T-cell (primary cell): Measurements from ENCODE around the gene SMYD2. TPM values are rescaled to one million over a fixed set of nuclear protein-coding genes. Genes with fewer than 3 reads are reported as not detected.

Experiments
- ATAC-seq, 4 experiments: fragments of 200-7000 bp in 3 of 4; fragments of 150-1000 bp in 1 of 4; cut with Tn5 transposase; replicated peaks in 1 of 4; 1 replicate in 3 of 4; 2 replicates in 1 of 4; pipeline ENCODE4 v1.10.0; 2021; ENCODE audit warnings: moderate library complexity in 3 of 4, mild to moderate bottlenecking in 2 of 4, moderate number of reproducible peaks in 1 of 4
- CTCF ChIA-PET, 2 donors: fragments of 300-600 bp; sonication (Branson Sonifier 250); formaldehyde crosslinking; loops; one replicate each; lab custom pipeline; 2022; ENCODE audit warnings: antibody characterized with exemption in 2 of 2; lab: Charles Lee
- POLR2A ChIA-PET, 2 donors: fragments of 300-600 bp; sonication (Branson Sonifier 250); formaldehyde crosslinking; loops; one replicate each; lab custom pipeline; 2022; ENCODE audit warnings: antibody characterized with exemption in 2 of 2; lab: Charles Lee
- DNase-seq, 35 experiments: peaks; one replicate each; pipeline versions ENCODE4 v3.0.0 to v3.0.0-alpha.2; 2013 to 2023
- H3K27ac ChIP-seq: one replicate; pipeline ENCODE4 v1.5.1; 2013; ENCODE audit warnings: low read length
- H3K27me3 ChIP-seq, 2 experiments: replicated peaks in 1 of 2; 1 replicate in 1 of 2; 2 replicates in 1 of 2; pipeline versions ENCODE4 v1.6.1 to v1.7.0; 2013; ENCODE audit warnings: low read length in 1 of 2, mixed read lengths in 1 of 2; ENCODE audit not compliant: control insufficient read depth in 2 of 2, insufficient read depth in 2 of 2; ENCODE audit errors: extremely low read depth in 1 of 2
- H3K36me3 ChIP-seq, 2 donors: 1 replicate in 1 of 2; 2 replicates in 1 of 2; pipeline versions ENCODE4 v1.6.1 to v1.7.0; 2013; ENCODE audit warnings: low read length in 1 of 2; ENCODE audit not compliant: control insufficient read depth in 2 of 2, insufficient read depth in 1 of 2; ENCODE audit errors: extremely low read depth in 1 of 2
- H3K4me1 ChIP-seq, 2 experiments: 1 replicate in 1 of 2; 2 replicates in 1 of 2; pipeline versions ENCODE4 v1.6.1 to v1.7.0; 2013; ENCODE audit warnings: low read length in 2 of 2, mixed read lengths in 1 of 2; ENCODE audit not compliant: insufficient read depth in 2 of 2, control insufficient read depth in 1 of 2; ENCODE audit errors: extremely low read depth in 1 of 2
- H3K4me3 ChIP-seq, 2 donors: 1 replicate in 1 of 2; 2 replicates in 1 of 2; pipeline versions ENCODE4 v1.5.1 to v1.7.0; 2013; ENCODE audit warnings: mild to moderate bottlenecking in 2 of 2, low read length in 1 of 2, moderate library complexity in 1 of 2; ENCODE audit not compliant: control insufficient read depth in 1 of 2; ENCODE audit errors: extremely low read depth in 1 of 2
- H3K9me3 ChIP-seq: 2 replicates; pipeline ENCODE4 v1.7.0; 2013
- H3K27ac Mint-ChIP-seq, 2 donors: one replicate each; pipeline ENCODE4 v1.8.0; 2020 to 2021; ENCODE audit warnings: mild to moderate bottlenecking in 2 of 2, mixed read lengths in 2 of 2
- H3K27me3 Mint-ChIP-seq, 2 donors: one replicate each; pipeline ENCODE4 v1.8.0; 2021 to 2022; ENCODE audit warnings: mixed read lengths in 2 of 2
- H3K36me3 Mint-ChIP-seq: one replicate; pipeline ENCODE4 v1.8.0; 2021; ENCODE audit warnings: mixed read lengths
- H3K4me1 Mint-ChIP-seq, 3 donors: one replicate each; pipeline ENCODE4 v1.8.0; 2020 to 2022; ENCODE audit warnings: mixed read lengths in 3 of 3, mild to moderate bottlenecking in 1 of 3
- H3K4me3 Mint-ChIP-seq, 3 donors: one replicate each; pipeline ENCODE4 v1.8.0; 2020 to 2022; ENCODE audit warnings: mild to moderate bottlenecking in 3 of 3, mixed read lengths in 3 of 3, moderate library complexity in 3 of 3
- H3K9me3 Mint-ChIP-seq, 3 donors: one replicate each; pipeline ENCODE4 v1.8.0; 2020 to 2022; ENCODE audit warnings: mixed read lengths in 3 of 3
- WGBS: methylation state at CpG from one replicate; pipeline ENCODE4 v1.1.5; 2013; ENCODE audit warnings: missing lambda C conversion rate; ENCODE audit not compliant: insufficient coverage; 5-methylcytosine and 5-hydroxymethylcytosine counted together
- total RNA-seq, 35 experiments: library from RNA in 6 of 35; stranded (reverse) in 6 of 35; fragments of 120-200 nt in 1 of 35; gene quantifications; one replicate each; pipeline versions ENCODE4 v1.2.1 to v1.2.4 and lab custom pipeline; 2013 to 2026

Gene SMYD2
- total RNA-seq, 5 donors from 2014 or later (not counting 1 experiment from before 2014, with no cell fraction given), result 27.3 to 35.2 (median 34.4) TPM

- no peak overlapping the region for H3K4me3 ChIP-seq
- POLR2A ChIA-PET, result interaction anchor here in 1 of 2 donors (0.5 kb wide), 1 partner anchor 263 kb away, joined by 6 read pairs; no protein-coding TSS in a partner anchor
- H3K27me3 Mint-ChIP-seq, result no peaks in the 10 kb centered on the region
- DNase-seq, result no peak
- H3K9me3 ChIP-seq, result no peaks in the 10 kb centered on the region
- no peak overlapping the region for H3K27ac Mint-ChIP-seq
- H3K27me3 ChIP-seq, result no peaks in the 10 kb centered on the region
- H3K4me1 Mint-ChIP-seq, result peaks cover 0 to 6% (median 4%) of the 10 kb centered on the region in 3 donors
- peaks cover 18 to 39% of the 10 kb centered on the region in 2 donors for H3K36me3 ChIP-seq
- no peak overlapping the region for H3K4me3 Mint-ChIP-seq
- no peak for ATAC-seq
- no peaks in the 10 kb centered on the region for H3K4me1 ChIP-seq
- peaks cover 38% of the 10 kb centered on the region for H3K36me3 Mint-ChIP-seq
- no peaks in the 10 kb centered on the region for H3K9me3 Mint-ChIP-seq
- 92% methylated on average over 19 of the region's 20 CpGs for WGBS
- no peak overlapping the region for H3K27ac ChIP-seq
- CTCF ChIA-PET, result interaction anchor here (0.6 to 12.8 kb wide), 24 partner anchors 10 to 1206 kb away, joined by 3 to 248 read pairs (median 5); no protein-coding TSS in a partner anchor
Measured at GRCh38 chr1:214329470-214330220, 48.7 kb downstream of the SMYD2 start.

DNA sequence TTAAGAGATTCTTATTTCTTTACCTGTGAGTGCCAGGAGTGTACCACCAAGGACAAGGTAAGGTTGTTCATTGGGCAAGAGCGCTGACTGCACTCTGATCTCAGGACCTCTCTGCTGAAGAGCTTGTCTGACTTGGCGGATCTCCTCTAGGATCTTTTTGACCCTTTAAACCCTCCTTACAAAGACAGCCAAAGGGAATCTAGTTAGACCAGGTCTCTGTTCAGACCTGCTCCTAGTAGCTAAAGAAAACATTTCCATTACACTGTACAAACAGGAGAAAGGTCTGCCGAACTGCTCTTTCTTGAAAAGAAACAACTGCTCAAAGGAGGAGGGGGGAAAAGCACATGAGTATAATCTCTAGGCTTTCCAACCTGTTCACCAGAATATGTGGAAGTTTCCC, 49.3 kb downstream of the SMYD2 start:
- no peak overlapping the region for H3K27ac Mint-ChIP-seq
- Histone ChIP-seq H3K36me3 (peaks cover 13 to 35% of the 10 kb centered on the region in 2 donors), H3K27ac (no peak overlapping the region), H3K27me3 (no peaks in the 10 kb centered on the region), H3K4me1 (no peaks in the 10 kb centered on the region), H3K9me3 (no peaks in the 10 kb centered on the region), H3K4me3 (no peak overlapping the region)
- peaks cover 38% of the 10 kb centered on the region for H3K36me3 Mint-ChIP-seq
- no peak overlapping the region for H3K4me3 Mint-ChIP-seq
- CTCF ChIA-PET, result interaction anchor here (0.5 to 12.8 kb wide), 17 partner anchors 11 to 1207 kb away, joined by 3 to 248 read pairs (median 4); no protein-coding TSS in a partner anchor
- no peak for DNase-seq
- H3K4me1 Mint-ChIP-seq, result peaks cover 0 to 6% (median 4%) of the 10 kb centered on the region in 3 donors
- H3K9me3 Mint-ChIP-seq, result no peaks in the 10 kb centered on the region
- POLR2A ChIA-PET, result interaction anchor here in 1 of 2 donors (0.5 kb wide), 1 partner anchor 263 kb away, joined by 6 read pairs; no protein-coding TSS in a partner anchor
- no peak for ATAC-seq
- no peaks in the 10 kb centered on the region for H3K27me3 Mint-ChIP-seq
- 100% methylated on average over 2 of the region's 3 CpGs for WGBS

DNA sequence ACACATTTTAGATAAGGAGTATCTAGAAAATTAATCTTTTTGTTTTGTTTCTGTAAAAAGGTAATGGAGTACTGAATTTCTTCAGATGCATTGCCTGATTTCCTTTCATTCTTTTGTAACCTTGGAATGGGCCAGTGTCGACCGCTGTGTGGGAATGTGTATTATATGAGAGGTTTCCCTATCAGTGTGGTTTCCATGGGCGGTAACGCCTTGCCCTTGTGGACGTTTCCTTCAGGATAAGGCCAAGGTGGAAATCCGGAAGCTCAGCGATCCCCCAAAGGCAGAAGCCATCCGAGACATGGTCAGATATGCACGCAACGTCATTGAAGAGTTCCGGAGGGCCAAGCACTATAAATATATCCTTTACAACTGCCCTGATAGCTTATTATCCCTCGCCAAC, 49.8 kb downstream of the SMYD2 start:
- Histone ChIP-seq H3K27ac (no peak overlapping the region), H3K4me1 (no peaks in the 10 kb centered on the region), H3K4me3 (no peak overlapping the region), H3K36me3 (peaks cover 10 to 30% of the 10 kb centered on the region in 2 donors), H3K27me3 (no peaks in the 10 kb centered on the region), H3K9me3 (no peaks in the 10 kb centered on the region)
- Mint-ChIP-seq H3K27ac (no peak overlapping the region), H3K9me3 (no peaks in the 10 kb centered on the region), H3K27me3 (no peaks in the 10 kb centered on the region), H3K4me3 (no peak overlapping the region), H3K36me3 (peaks cover 38% of the 10 kb centered on the region), H3K4me1 (peaks cover 0 to 6% (median 4%) of the 10 kb centered on the region in 3 donors)
- CTCF ChIA-PET, result interaction anchor here (0.5 to 12.8 kb wide), 18 partner anchors 13 to 1196 kb away, joined by 3 to 248 read pairs (median 8); no protein-coding TSS in a partner anchor
- DNase-seq (no peak), ATAC-seq (no peak)
- 100% methylated on average over 4 of the region's 12 CpGs for WGBS
- POLR2A ChIA-PET, result no interaction called here

DNA sequence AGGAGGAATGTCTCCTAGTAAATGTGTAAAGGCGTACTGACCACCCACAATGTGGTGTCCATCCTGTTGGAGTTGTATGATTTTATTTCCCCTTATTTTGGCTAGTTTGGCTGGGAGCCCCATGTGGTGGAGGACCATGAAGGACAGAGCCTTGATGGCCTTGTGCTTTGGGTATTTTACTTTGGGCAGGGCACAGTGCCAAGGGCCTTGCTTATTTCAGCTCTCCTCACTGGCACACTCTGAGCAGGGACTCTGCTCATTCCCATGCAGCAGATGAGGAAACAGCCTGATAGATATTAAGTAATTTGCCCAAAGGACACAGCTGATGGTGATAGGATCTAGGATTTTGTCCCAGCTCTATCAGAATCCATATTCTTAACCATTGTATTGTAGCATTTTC, 50.2 kb downstream of the SMYD2 start:
- peaks cover 0 to 6% (median 4%) of the 10 kb centered on the region in 3 donors for H3K4me1 Mint-ChIP-seq
- Histone ChIP-seq H3K9me3 (no peaks in the 10 kb centered on the region), H3K4me3 (no peak overlapping the region), H3K27ac (no peak overlapping the region), H3K36me3 (peaks cover 10 to 30% of the 10 kb centered on the region in 2 donors), H3K27me3 (no peaks in the 10 kb centered on the region), H3K4me1 (no peaks in the 10 kb centered on the region)
- peaks cover 38% of the 10 kb centered on the region for H3K36me3 Mint-ChIP-seq
- no peak overlapping the region for H3K27ac Mint-ChIP-seq
- 100% methylated on average over 1 of the region's 1 CpG for WGBS
- ATAC-seq, result no peak
- H3K27me3 Mint-ChIP-seq, result no peaks in the 10 kb centered on the region
- ChIA-PET CTCF (interaction anchor here (0.6 to 12.8 kb wide), 33 partner anchors 13 to 1196 kb away, joined by 3 to 248 read pairs (median 5); no protein-coding TSS in a partner anchor), POLR2A (interaction anchor here in 1 of 2 donors (1.0 kb wide), 1 partner anchor 18 kb away, joined by 3 read pairs; no protein-coding TSS in a partner anchor)
- H3K9me3 Mint-ChIP-seq, result no peaks in the 10 kb centered on the region
- no peak overlapping the region for H3K4me3 Mint-ChIP-seq
- DNase-seq, result no peak

DNA sequence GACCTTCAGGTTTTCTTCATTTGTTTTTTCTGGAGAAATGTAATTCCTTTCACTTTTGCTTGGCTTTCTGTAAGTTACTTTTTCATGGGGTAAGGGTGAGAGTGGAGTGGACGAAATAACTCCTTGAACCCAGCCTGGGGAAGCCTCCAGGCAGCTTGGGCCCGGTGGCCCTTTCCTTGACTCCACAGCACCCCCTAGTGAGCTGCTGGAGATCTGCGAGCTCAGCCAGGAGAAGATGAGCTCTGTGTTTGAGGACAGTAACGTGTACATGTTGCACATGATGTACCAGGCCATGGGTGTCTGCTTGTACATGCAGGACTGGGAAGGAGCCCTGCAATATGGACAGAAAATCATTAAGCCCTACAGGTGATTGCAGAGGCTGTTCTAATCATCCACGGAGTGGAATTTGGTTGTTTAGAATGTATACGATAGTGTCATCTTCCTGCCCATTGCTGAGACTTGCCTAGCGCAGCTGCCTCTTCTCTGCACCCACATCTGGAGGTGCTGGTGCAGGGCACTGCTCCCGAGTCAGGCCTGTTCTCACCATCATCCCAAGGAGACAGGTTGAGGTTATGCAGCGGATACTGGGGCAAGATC, 51.0 kb downstream of the SMYD2 start:
- POLR2A ChIA-PET, result interaction anchor here in 1 of 2 donors (1.0 kb wide), 1 partner anchor 18 kb away, joined by 3 read pairs; no protein-coding TSS in a partner anchor
- H3K27ac ChIP-seq, result no peak overlapping the region
- WGBS, result 51% methylated on average over 5 of the region's 9 CpGs

More for the DNA sequence above, 51.0 kb downstream of the SMYD2 start:
- Histone ChIP-seq H3K4me1 (no peaks in the 10 kb centered on the region), H3K27me3 (no peaks in the 10 kb centered on the region), H3K4me3 (no peak overlapping the region), H3K36me3 (peaks cover 10 to 31% of the 10 kb centered on the region in 2 donors), H3K9me3 (no peaks in the 10 kb centered on the region)
- H3K36me3 Mint-ChIP-seq, result peaks cover 44% of the 10 kb centered on the region
- H3K27ac Mint-ChIP-seq, result no peak overlapping the region
- ATAC-seq (no peak), DNase-seq (peak in 32 of 35 experiments; percentile 8 to 66 (median 34))
- H3K9me3 Mint-ChIP-seq, result no peaks in the 10 kb centered on the region
- CTCF ChIA-PET, result interaction anchor here (0.6 to 12.8 kb wide), 39 partner anchors 7 to 1195 kb away, joined by 3 to 248 read pairs (median 4); partner anchors contain the start of gene CENPF (in 1 of the 2)
- no peak overlapping the region for H3K4me3 Mint-ChIP-seq
- peaks cover 0 to 6% (median 4%) of the 10 kb centered on the region in 3 donors for H3K4me1 Mint-ChIP-seq
- no peaks in the 10 kb centered on the region for H3K27me3 Mint-ChIP-seq
